Heart left ventricle (tissue), 16 donors: ENCODE measurements around the gene TRAF2. TPM values are rescaled to one million over a fixed set of nuclear protein-coding genes. Genes with fewer than 3 reads are reported as not detected.

Experiments used
- ATAC-seq, 4 donors: fragments of 200-7000 bp; cut with Tn5 transposase; one replicate each; pipeline ENCODE4 v1.9.1; 2020 to 2022; ENCODE audit warnings: moderate library complexity in 4 of 4, mild to moderate bottlenecking in 3 of 4, moderate number of reproducible peaks in 1 of 4
- DNase-seq, 5 donors: peaks; one replicate each; pipeline ENCODE4 v3.0.0-alpha.2; 2020
- H3K27ac ChIP-seq, 12 donors: fragments of 200-600 bp; sonication (generic) in 4 of 12; one replicate each; pipeline versions ENCODE4 v1.5.0 to v1.8.0; 2016 to 2022; ENCODE audit warnings: mild to moderate bottlenecking in 2 of 12
- H3K27me3 ChIP-seq, 9 donors: fragments of 200-600 bp; sonication (generic) in 2 of 9; one replicate each; pipeline versions ENCODE4 v1.5.1 to v1.8.0; 2016 to 2022; ENCODE audit warnings: mild to moderate bottlenecking in 3 of 9
- H3K36me3 ChIP-seq, 9 donors: fragments of 200-600 bp; sonication (generic) in 2 of 9; one replicate each; pipeline versions ENCODE4 v1.5.0 to v1.8.0; 2018 to 2022; ENCODE audit warnings: mild to moderate bottlenecking in 2 of 9
- H3K4me1 ChIP-seq, 12 donors: fragments of 200-600 bp; sonication (generic) in 4 of 12; one replicate each; pipeline versions ENCODE4 v1.5.0 to v1.8.0; 2016 to 2022; ENCODE audit warnings: mild to moderate bottlenecking in 3 of 12
- H3K4me3 ChIP-seq, 12 donors: fragments of 200-600 bp; sonication (generic) in 4 of 12; one replicate each; pipeline versions ENCODE4 v1.5.0 to v1.8.0; 2017 to 2022; ENCODE audit warnings: mild to moderate bottlenecking in 9 of 12, moderate library complexity in 4 of 12
- H3K9me3 ChIP-seq, 12 donors: fragments of 200-600 bp; sonication (generic) in 4 of 12; one replicate each; pipeline versions ENCODE4 v1.5.0 to v1.8.0; 2016 to 2022; ENCODE audit warnings: mild to moderate bottlenecking in 1 of 12
- POLR2A ChIP-seq, 2 donors: fragments of 450-650 bp; IDR thresholded peaks; one replicate each; pipeline ENCODE4 v1.6.1; 2017; ENCODE audit warnings: antibody characterized with exemption in 2 of 2, mild to moderate bottlenecking in 2 of 2, moderate library complexity in 2 of 2
- WGBS, 4 donors: extraction: QIAGEN DNeasy Blood & Tissue Kit in 2 of 4; methylation state at CpG; one replicate each; pipeline versions ENCODE4 v1.1.5 to v1.1.7; 2013 to 2018; 5-methylcytosine and 5-hydroxymethylcytosine counted together
- intact Hi-C, 10 donors: fragments of 100-400 bp; cut with DNase I; formaldehyde crosslinking; loops; one replicate each; pipeline versions ENCODE4 v1.11.1 to v1.14.2; 2022
- polyA plus RNA-seq, 2 donors: library from polyadenylated mRNA; stranded (reverse); fragments of 200-250 nt; gene quantifications; one replicate each; pipeline ENCODE4 v1.2.3, GENCODE V29; 2013
- total RNA-seq, 9 donors: library from RNA; depleted of rRNA in 2 of 9; stranded (reverse); fragments of >200 nt in 2 of 9; fragmentation: NEBNext Ultra II Directional in 3 of 9; extraction: Animal tissue kit (Norgen Biotek cat#: 25700) in 3 of 9; gene quantifications; one replicate each; pipeline versions ENCODE4 v1.1.0 to v1.2.4, GENCODE V29; 2016 to 2023
- TF ChIP-seq, protein P1 (sequence below), 12 donors: fragments of 200-600 bp; sonication (generic) in 4 of 12; IDR thresholded peaks; one replicate each; pipeline versions ENCODE4 v1.5.0 to v1.8.0; 2018 to 2022; ENCODE audit warnings: antibody characterized with exemption in 12 of 12, mild to moderate bottlenecking in 5 of 12
- donor health status: ischemic (EF 13 %, LVEDD 7.1; RV severe dilation, severe dysfunction).
- donor health status: healthy with polysubstance abuse.
- donor health status: DM: no; HTN: yes; CAD: no.
- donor health status: DM: no; HTN: no; CAD: no.
- donor health status: ischemic (EF 25% LVEDD 6.9; RV normal size, moderate dysfunction).
- donor health status: ischemic (EF 25% LVEDD 5.7; RV mildly dilated, moderate dysfunction).
- donor health status: healthy.
- donor health status: DM: yes; HTN: yes; CAD: no.
- donor health status: ischemic (EF 35%, LVEDD 5.7; RV mildly dilated, moderate dysfunction).
- donor health status: nonischemic (EF 11% LVEDD 7.7; RV severe dilation, severe dysfunction).
- donor health status: DM: yes; HTN: yes; CAD: no.
- donor health status: PGD.
- donor health status: ischemic (EF 29% LVEDD 5.4; RV normal size, mild dysfunction).
- donor health status: nonischemic (EF 23%, LVEDD 6.1; RV moderate dilation, normal function).

TRAF2 gene
- total and polyA plus RNA-seq, 11 donors, result 6.3 to 28.3 (median 9.4) TPM

DNA sequence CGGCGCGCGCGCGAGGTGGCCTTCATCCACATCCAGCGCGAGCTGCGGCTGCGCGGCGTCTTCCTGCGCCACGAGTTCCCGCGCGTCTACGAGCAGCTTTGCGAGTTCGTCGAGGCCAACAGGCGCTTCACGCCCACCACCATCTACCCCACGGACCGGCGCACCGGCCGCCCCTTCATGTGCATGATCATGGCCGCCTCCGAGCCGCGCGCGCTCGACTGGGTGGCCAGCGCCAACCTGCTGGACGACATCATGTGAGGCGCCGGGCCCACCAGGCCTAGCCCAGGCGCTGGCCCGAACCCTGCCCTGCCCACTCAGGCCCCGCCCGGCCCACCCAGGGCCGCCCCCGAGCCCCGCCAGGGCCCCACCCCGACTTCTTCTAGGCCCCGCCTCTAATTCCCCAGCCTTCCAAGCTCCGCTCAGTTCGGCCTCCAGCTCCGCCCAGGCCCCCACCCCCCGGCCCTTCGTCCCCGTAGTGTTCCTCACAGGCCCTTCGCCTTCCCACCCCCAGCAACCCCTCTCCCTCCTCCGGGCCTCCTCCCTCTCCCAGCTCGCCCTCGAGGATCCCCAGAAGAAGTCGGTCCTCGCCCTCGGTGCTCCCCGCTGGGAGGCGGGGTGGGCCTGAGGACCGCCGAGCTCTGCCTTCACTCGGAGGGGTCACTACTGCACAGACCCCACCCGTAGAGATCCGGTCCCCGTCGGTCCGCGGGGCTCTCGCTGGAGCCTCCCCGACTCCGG is 39.1 kb upstream of the TRAF2 start:
- peak; percentile 3 to 25 (median 12) for ATAC-seq
- intact Hi-C loops, result loop anchor here in 9 of 10 donors (5.0 to 10.0 kb wide), 6 partner anchors 52 to 190 kb away; partner anchors contain the start of genes TMEM141 (in 6 of the 9), FBXW5 (in 3 of the 9), CCDC183 (in 2 of the 9) and FUT7 (in 2 of the 9)
- peak; percentile 68 to 88 (median 79) for DNase-seq

DNA sequence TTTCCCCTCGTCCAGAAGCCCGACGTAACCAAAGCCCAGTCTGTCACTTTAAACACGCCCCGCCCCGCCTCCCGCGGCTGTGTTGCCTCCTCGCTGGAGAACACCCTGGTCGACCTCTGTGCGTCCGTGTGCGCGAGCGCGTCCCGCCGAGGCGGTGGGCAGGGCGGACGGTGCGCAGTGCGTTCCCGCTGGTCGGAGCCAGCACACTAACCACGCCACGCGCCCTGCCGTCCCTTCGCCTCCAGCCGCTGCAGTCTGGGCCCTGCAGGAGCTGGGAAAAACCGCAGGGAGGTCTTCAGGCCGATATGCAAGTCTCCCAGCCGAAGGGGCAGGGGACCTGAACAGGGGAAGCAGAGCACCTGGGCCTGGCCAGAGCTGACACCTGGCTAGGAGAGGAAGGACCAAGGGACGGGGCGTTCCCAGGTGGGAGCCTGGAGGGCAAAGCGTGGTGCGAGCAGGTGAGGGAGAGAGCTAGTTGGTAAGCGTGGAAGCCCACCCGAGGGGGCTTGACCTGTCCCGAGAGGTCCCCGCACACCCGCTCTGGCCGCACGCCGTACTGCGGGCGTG is 38.4 kb upstream of the TRAF2 start:
- ATAC-seq (peak in 3 of 4 donors; percentile 38 to 60 (median 56)), DNase-seq (peak; percentile 88 to 97 (median 94))
- Histone ChIP-seq H3K4me3 (peak overlapping the region; percentile 63 to 93 (median 84)), H3K9me3 (no peaks in the 10 kb centered on the region), H3K27ac (peak overlapping the region; percentile 59 to 97 (median 92)), H3K36me3 (peaks cover 0 to 15% (median 9%) of the 10 kb centered on the region in 9 donors), H3K4me1 (peaks cover 14 to 75% (median 40%) of the 10 kb centered on the region in 12 donors), H3K27me3 (peaks cover 0 to 42% (median 19%) of the 10 kb centered on the region in 9 donors)
- 0 to 2% (median 1%) methylated on average over 26 to 48 of the region's 48 CpGs for WGBS, 4 donors
- peak; percentile 55 to 84 for TF ChIP-seq POLR2A (IDR thresholded peaks at IDR 0.05)
- TF ChIP-seq, protein P1, sequence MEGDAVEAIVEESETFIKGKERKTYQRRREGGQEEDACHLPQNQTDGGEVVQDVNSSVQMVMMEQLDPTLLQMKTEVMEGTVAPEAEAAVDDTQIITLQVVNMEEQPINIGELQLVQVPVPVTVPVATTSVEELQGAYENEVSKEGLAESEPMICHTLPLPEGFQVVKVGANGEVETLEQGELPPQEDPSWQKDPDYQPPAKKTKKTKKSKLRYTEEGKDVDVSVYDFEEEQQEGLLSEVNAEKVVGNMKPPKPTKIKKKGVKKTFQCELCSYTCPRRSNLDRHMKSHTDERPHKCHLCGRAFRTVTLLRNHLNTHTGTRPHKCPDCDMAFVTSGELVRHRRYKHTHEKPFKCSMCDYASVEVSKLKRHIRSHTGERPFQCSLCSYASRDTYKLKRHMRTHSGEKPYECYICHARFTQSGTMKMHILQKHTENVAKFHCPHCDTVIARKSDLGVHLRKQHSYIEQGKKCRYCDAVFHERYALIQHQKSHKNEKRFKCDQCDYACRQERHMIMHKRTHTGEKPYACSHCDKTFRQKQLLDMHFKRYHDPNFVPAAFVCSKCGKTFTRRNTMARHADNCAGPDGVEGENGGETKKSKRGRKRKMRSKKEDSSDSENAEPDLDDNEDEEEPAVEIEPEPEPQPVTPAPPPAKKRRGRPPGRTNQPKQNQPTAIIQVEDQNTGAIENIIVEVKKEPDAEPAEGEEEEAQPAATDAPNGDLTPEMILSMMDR (IDR thresholded peaks at IDR 0.05), result no peak
- intact Hi-C loops, result loop anchor here in 9 of 10 donors (2.0 to 10.0 kb wide), 10 partner anchors 19 to 189 kb away; partner anchors contain the start of genes TMEM141 (in 6 of the 9), FBXW5 (in 5 of the 9), C8G (in 2 of the 9) and CCDC183 (in 2 of the 9)

More for the DNA sequence above, 39.1 kb upstream of the TRAF2 start:
- Histone ChIP-seq H3K4me3 (peak overlapping the region; percentile 63 to 93 (median 84)), H3K27me3 (peaks cover 0 to 44% (median 19%) of the 10 kb centered on the region in 9 donors), H3K4me1 (peaks cover 14 to 80% (median 45%) of the 10 kb centered on the region in 12 donors), H3K27ac (peak overlapping the region in 11 of 12 donors; percentile 85 to 97 (median 92)), H3K9me3 (no peaks in the 10 kb centered on the region), H3K36me3 (peaks cover 0 to 15% (median 9%) of the 10 kb centered on the region in 9 donors)
- TF ChIP-seq, protein P1 (IDR thresholded peaks at IDR 0.05), result no peak
- TF ChIP-seq POLR2A (IDR thresholded peaks at IDR 0.05), result no peak
- 2 to 4% (median 3%) methylated on average over 25 to 75 of the region's 75 CpGs for WGBS, 4 donors

DNA sequence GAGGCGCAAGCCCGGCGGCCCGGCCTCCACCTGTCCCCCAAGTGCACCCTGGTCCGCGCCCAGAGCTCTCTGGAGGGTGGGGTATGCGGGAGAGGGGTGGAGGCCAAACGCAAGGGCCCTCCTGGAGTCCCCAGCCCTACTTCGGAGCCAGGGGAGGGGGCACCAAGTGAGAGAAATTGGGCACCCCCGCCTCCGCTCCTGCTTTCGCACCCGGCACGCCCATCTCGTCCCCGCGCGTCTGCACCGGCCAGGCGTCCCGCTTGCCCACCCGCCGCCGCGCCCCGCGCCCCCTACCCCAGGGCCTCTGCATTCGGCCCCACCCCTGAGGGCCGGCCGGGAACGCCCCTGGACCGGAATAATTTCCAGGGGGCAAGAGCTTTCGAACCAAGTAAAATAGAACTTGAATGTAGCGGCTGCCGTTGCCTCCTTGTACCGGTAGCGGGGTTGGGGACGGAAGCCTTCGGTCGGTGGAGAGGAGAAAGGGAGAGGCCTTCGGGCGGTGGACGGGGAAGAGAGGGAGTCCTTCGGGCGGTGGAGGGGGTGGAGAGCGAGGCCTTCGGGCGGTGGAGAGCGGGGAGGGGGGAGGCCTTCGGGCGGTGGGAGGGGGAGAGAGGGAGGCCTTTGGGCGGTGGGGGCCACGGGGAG is 37.8 kb upstream of the TRAF2 start:
- Histone ChIP-seq H3K4me1 (peaks cover 10 to 68% (median 35%) of the 10 kb centered on the region in 12 donors), H3K36me3 (peaks cover 0 to 15% (median 9%) of the 10 kb centered on the region in 9 donors), H3K27me3 (peaks cover 0 to 36% (median 15%) of the 10 kb centered on the region in 9 donors), H3K4me3 (peak overlapping the region; percentile 63 to 93 (median 84)), H3K27ac (peak overlapping the region; percentile 59 to 97 (median 92)), H3K9me3 (no peaks in the 10 kb centered on the region)
- intact Hi-C loops, result loop anchor here in 9 of 10 donors (1.0 to 10.0 kb wide), 11 partner anchors 18 to 189 kb away; partner anchors contain the start of genes TMEM141 (in 6 of the 9), FBXW5 (in 5 of the 9), TRAF2 (in 3 of the 9) and C8G (in 2 of the 9)
- no peak for TF ChIP-seq POLR2A (IDR thresholded peaks at IDR 0.05)
- TF ChIP-seq, protein P1 (IDR thresholded peaks at IDR 0.05), result peak in 1 of 12 donors; percentile 2
- DNase-seq, result no peak
- WGBS, 4 donors, result 1 to 2% (median 1%) methylated on average over 16 to 53 of the region's 53 CpGs
- peak; percentile 15 to 41 (median 22) for ATAC-seq
